Lower lobe of right lung (tissue), 2 donors: ENCODE measurements around the gene SP3. TPM values are rescaled to one million over a fixed set of nuclear protein-coding genes. Genes with fewer than 3 reads are reported as not detected.

Experiments used
- ATAC-seq, 2 donors: fragments of 200-7000 bp; cut with Tn5 transposase; one replicate each; pipeline ENCODE4 v1.9.1; 2020 to 2022; ENCODE audit warnings: mild to moderate bottlenecking in 2 of 2, moderate library complexity in 2 of 2
- DNase-seq: peaks from one replicate; pipeline ENCODE4 v3.0.0-alpha.2; 2020
- H3K27ac ChIP-seq: fragments of 200-600 bp; one replicate; pipeline ENCODE4 v1.8.0; 2022
- H3K27me3 ChIP-seq: fragments of 200-600 bp; one replicate; pipeline ENCODE4 v1.8.0; 2022; ENCODE audit warnings: low read depth
- H3K36me3 ChIP-seq: fragments of 200-600 bp; one replicate; pipeline ENCODE4 v1.8.0; 2022; ENCODE audit warnings: mild to moderate bottlenecking
- H3K4me1 ChIP-seq: fragments of 200-600 bp; one replicate; pipeline ENCODE4 v1.8.0; 2022
- H3K4me3 ChIP-seq: fragments of 200-600 bp; one replicate; pipeline ENCODE4 v1.8.0; 2022; ENCODE audit warnings: mild to moderate bottlenecking
- H3K9me3 ChIP-seq: fragments of 200-600 bp; one replicate; pipeline ENCODE4 v1.8.0; 2022
- intact Hi-C: fragments of 100-400 bp; cut with DNase I; formaldehyde crosslinking; loops from one replicate; pipeline ENCODE4 v1.11.0; 2022
- total RNA-seq: library from RNA; stranded (reverse); fragmentation: NEBNext Ultra II Directional; extraction: Animal tissue kit (Norgen Biotek cat#: 25700); gene quantifications from one replicate; pipeline ENCODE4 v1.2.1, GENCODE V29; 2021
- TF ChIP-seq, protein P1 (sequence below): fragments of 200-600 bp; IDR thresholded peaks from one replicate; pipeline ENCODE4 v1.8.0; 2022; ENCODE audit warnings: antibody characterized with exemption, mild to moderate bottlenecking
- donor health status: DM: no; HTN: yes; CAD: no; lungs with severe emphysema.

Gene SP3
- total RNA-seq, 1 donor from 2014 or later = 77.0 TPM

- Histone ChIP-seq H3K9me3 (no peaks in the 10 kb centered on the region), H3K36me3 (no peaks in the 10 kb centered on the region), H3K27me3 (no peaks in the 10 kb centered on the region), H3K4me3 (no peak overlapping the region), H3K27ac (no peak overlapping the region), H3K4me1 (peaks cover 32% of the 10 kb centered on the region)
- ATAC-seq (no peak), DNase-seq (no peak)
- TF ChIP-seq, protein P1, sequence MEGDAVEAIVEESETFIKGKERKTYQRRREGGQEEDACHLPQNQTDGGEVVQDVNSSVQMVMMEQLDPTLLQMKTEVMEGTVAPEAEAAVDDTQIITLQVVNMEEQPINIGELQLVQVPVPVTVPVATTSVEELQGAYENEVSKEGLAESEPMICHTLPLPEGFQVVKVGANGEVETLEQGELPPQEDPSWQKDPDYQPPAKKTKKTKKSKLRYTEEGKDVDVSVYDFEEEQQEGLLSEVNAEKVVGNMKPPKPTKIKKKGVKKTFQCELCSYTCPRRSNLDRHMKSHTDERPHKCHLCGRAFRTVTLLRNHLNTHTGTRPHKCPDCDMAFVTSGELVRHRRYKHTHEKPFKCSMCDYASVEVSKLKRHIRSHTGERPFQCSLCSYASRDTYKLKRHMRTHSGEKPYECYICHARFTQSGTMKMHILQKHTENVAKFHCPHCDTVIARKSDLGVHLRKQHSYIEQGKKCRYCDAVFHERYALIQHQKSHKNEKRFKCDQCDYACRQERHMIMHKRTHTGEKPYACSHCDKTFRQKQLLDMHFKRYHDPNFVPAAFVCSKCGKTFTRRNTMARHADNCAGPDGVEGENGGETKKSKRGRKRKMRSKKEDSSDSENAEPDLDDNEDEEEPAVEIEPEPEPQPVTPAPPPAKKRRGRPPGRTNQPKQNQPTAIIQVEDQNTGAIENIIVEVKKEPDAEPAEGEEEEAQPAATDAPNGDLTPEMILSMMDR = no peak
- intact Hi-C loops = no loop called here
Observed at GRCh38 chr2:173999724-174000123, 34.6 kb upstream of the SP3 start.

GRCh38 chr2:173999272-173999671 lies 34.1 kb upstream of the SP3 start:
- H3K4me1 ChIP-seq = peaks cover 32% of the 10 kb centered on the region
- no peaks in the 10 kb centered on the region for H3K27me3 ChIP-seq
- H3K9me3 ChIP-seq = no peaks in the 10 kb centered on the region
- H3K27ac ChIP-seq = no peak overlapping the region
- intact Hi-C loops = no loop called here
- H3K36me3 ChIP-seq = no peaks in the 10 kb centered on the region
- no peak for DNase-seq
- TF ChIP-seq, protein P1 = no peak
- ATAC-seq = no peak
- no peak overlapping the region for H3K4me3 ChIP-seq

DNA sequence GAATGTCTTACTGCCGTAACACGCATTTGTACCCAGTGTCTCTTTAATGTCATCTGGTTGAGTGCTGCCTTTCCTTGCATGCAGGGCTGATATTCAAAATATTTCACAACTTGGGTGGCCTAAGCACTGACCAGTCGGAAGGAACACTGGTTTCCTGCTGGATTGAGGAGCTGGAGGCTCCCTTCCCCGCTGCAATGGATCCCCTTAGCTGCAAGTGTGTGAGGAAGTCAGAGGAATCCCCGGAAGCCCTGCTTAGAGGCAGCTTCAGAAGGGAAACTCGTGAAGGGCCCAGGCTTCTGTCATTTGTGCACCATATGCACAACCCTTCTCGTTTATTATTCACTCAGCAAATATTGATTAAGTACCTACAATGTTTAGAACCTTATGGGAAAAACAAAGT lies 33.2 kb upstream of the SP3 start:
- Histone ChIP-seq H3K27me3 (no peaks in the 10 kb centered on the region), H3K36me3 (no peaks in the 10 kb centered on the region), H3K4me1 (peaks cover 32% of the 10 kb centered on the region), H3K4me3 (no peak overlapping the region), H3K9me3 (no peaks in the 10 kb centered on the region), H3K27ac (peak overlapping the region; percentile 46)
- DNase-seq (no peak), ATAC-seq (peak; percentile 14 to 20)
- TF ChIP-seq, protein P1 = no peak
- intact Hi-C loops = no loop called here

- H3K4me1 ChIP-seq = peaks cover 32% of the 10 kb centered on the region
- no peak overlapping the region for H3K4me3 ChIP-seq
- no peaks in the 10 kb centered on the region for H3K27me3 ChIP-seq
- H3K36me3 ChIP-seq = no peaks in the 10 kb centered on the region
- ATAC-seq = peak in 1 of 2 donors; percentile 20
- peak overlapping the region; percentile 46 for H3K27ac ChIP-seq
- intact Hi-C loops = no loop called here
- no peaks in the 10 kb centered on the region for H3K9me3 ChIP-seq
- no peak for DNase-seq
- TF ChIP-seq, protein P1 = no peak
Observed at GRCh38 chr2:173997753-173998152, 32.6 kb upstream of the SP3 start.

GRCh38 chr2:173997269-173997668 lies 32.1 kb upstream of the SP3 start:
- TF ChIP-seq, protein P1 = no peak
- H3K4me1 ChIP-seq = peaks cover 32% of the 10 kb centered on the region
- ATAC-seq (peak; percentile 96), DNase-seq (peak; percentile 91)
- H3K27ac ChIP-seq = peak overlapping the region; percentile 46
- no peaks in the 10 kb centered on the region for H3K36me3 ChIP-seq
- H3K27me3 ChIP-seq = no peaks in the 10 kb centered on the region
- no peak overlapping the region for H3K4me3 ChIP-seq
- intact Hi-C loops = no loop called here
- H3K9me3 ChIP-seq = no peaks in the 10 kb centered on the region

GRCh38 chr2:173996766-173997165 lies 31.6 kb upstream of the SP3 start:
- TF ChIP-seq, protein P1 = no peak
- Histone ChIP-seq H3K36me3 (no peaks in the 10 kb centered on the region), H3K27ac (no peak overlapping the region), H3K4me3 (no peak overlapping the region), H3K4me1 (peaks cover 34% of the 10 kb centered on the region), H3K9me3 (no peaks in the 10 kb centered on the region), H3K27me3 (no peaks in the 10 kb centered on the region)
- no peak for ATAC-seq
- no peak for DNase-seq
- intact Hi-C loops = no loop called here
